ENCODE measurements around the gene TBC1D23. TPM values are rescaled to one million over a fixed set of nuclear protein-coding genes. Genes with fewer than 3 reads are reported as not detected.

TBC1D23 gene
- total RNA-seq: 51.7 and 52.4 TPM in 2 replicates

GRCh38 chr3:100260685-100261484 is at the start of gene TBC1D23:
TSS of gene TBC1D23 (plus strand) at chr3:100260992. CDS start at chr3:100261019, 27 bp downstream.

GRCh38 chr3:100334488-100335351 is 73.9 kb downstream of the TBC1D23 start, which contains the start of gene NIT2:
TSS of gene NIT2 (plus strand) at chr3:100334757. CDS start at chr3:100334792, 35 bp downstream.

Other genes with a start within 250 kb of the TBC1D23 start
- 25.9 and 30.9 TPM in 2 replicates for gene FILIP1L, start 146.5 kb upstream of the TBC1D23 start, total RNA-seq
- 18.4 and 24.3 TPM in 2 replicates for gene NIT2, start 73.8 kb downstream of the TBC1D23 start, total RNA-seq
- gene TOMM70, start 140.1 kb downstream of the TBC1D23 start, total RNA-seq: 63.8 and 68.9 TPM in 2 replicates
- gene LNP1, start 140.5 kb downstream of the TBC1D23 start, total RNA-seq: 2.2 and 2.9 TPM in 2 replicates
- gene TMEM45A, start 231.6 kb downstream of the TBC1D23 start, total RNA-seq: 4.6 and 6.4 TPM in 2 replicates